ENCODE data around the gene FMO4.
"Not testable (repeated sequence)": the region's sequence is repeated elsewhere in the genome, so short reads cannot be mapped to it uniquely, and the experiment has no call there.

FMO4 gene

GRCh38 chr1:171313835-171314320 is at the start of gene FMO4:
TSS of gene FMO4 (plus strand) at chr1:171314183. CDS start at chr1:171319826, 5,643 bp downstream.
- peak; percentile 71 to 76 for DNase-seq (ENCODE audit: low read depth in 2 of 2)

- no peak for DNase-seq (ENCODE audit: low read depth in 2 of 2)
Measured at GRCh38 chr1:171265686-171266085, 48.3 kb upstream of the FMO4 start.

GRCh38 chr1:171266930-171267329 is 47.1 kb upstream of the FMO4 start:
- no peak for DNase-seq (ENCODE audit: low read depth in 2 of 2)

GRCh38 chr1:171267391-171267790 is 46.6 kb upstream of the FMO4 start:
- DNase-seq (ENCODE audit: low read depth in 2 of 2) = no peak

- DNase-seq (ENCODE audit: low read depth in 2 of 2) = no peak
Measured at GRCh38 chr1:171270806-171271205, 43.2 kb upstream of the FMO4 start.

- DNase-seq (ENCODE audit: low read depth in 2 of 2) = no peak
Measured at GRCh38 chr1:171277534-171277933, 36.4 kb upstream of the FMO4 start.

- DNase-seq (ENCODE audit: low read depth in 2 of 2) = no peak
Measured at GRCh38 chr1:171279234-171279633, 34.7 kb upstream of the FMO4 start.

- DNase-seq (ENCODE audit: low read depth in 2 of 2) = no peak
Measured at GRCh38 chr1:171279678-171280077, 34.3 kb upstream of the FMO4 start.

- no peak for DNase-seq (ENCODE audit: low read depth in 2 of 2)
Measured at GRCh38 chr1:171280599-171280998, 33.4 kb upstream of the FMO4 start.

GRCh38 chr1:171286032-171286705 is 27.8 kb upstream of the FMO4 start:
- DNase-seq (ENCODE audit: low read depth in 2 of 2) = no peak

GRCh38 chr1:171290621-171291020 is 23.4 kb upstream of the FMO4 start:
- DNase-seq (ENCODE audit: low read depth in 2 of 2) = no peak

- DNase-seq (ENCODE audit: low read depth in 2 of 2) = no peak
Measured at GRCh38 chr1:171292799-171293198, 21.2 kb upstream of the FMO4 start.

- DNase-seq (ENCODE audit: low read depth in 2 of 2) = not testable (repeated sequence)
Measured at GRCh38 chr1:171295383-171295782, 18.6 kb upstream of the FMO4 start.

- no peak for DNase-seq (ENCODE audit: low read depth in 2 of 2)
Measured at GRCh38 chr1:171295821-171296220, 18.2 kb upstream of the FMO4 start.

GRCh38 chr1:171296897-171297296 is 17.1 kb upstream of the FMO4 start:
- no peak for DNase-seq (ENCODE audit: low read depth in 2 of 2)

GRCh38 chr1:171298696-171299095 is 15.3 kb upstream of the FMO4 start:
- DNase-seq (ENCODE audit: low read depth in 2 of 2) = no peak

GRCh38 chr1:171299342-171299741 is 14.6 kb upstream of the FMO4 start:
- DNase-seq (ENCODE audit: low read depth in 2 of 2) = no peak

- no peak for DNase-seq (ENCODE audit: low read depth in 2 of 2)
Measured at GRCh38 chr1:171300401-171300800, 13.6 kb upstream of the FMO4 start.

GRCh38 chr1:171310661-171311087 is 3.3 kb upstream of the FMO4 start:
- no peak for DNase-seq (ENCODE audit: low read depth in 2 of 2)

GRCh38 chr1:171311771-171312558 is 2.0 kb upstream of the FMO4 start:
- no peak for DNase-seq (ENCODE audit: low read depth in 2 of 2)

- DNase-seq (ENCODE audit: low read depth in 2 of 2) = no peak
Measured at GRCh38 chr1:171313319-171313834, 606 bp upstream of the FMO4 start.

- no peak for DNase-seq (ENCODE audit: low read depth in 2 of 2)
Measured at GRCh38 chr1:171329251-171329650, 15.3 kb downstream of the FMO4 start.
